RCC 7860 (cell line): ENCODE data around the gene IRGM.

Source experiments
- DNase-seq: peaks from one replicate; pipeline ENCODE4 v3.0.0-alpha.2; 2015; ENCODE audit warnings: low spot score
- FAIRE-seq: peaks from 2 replicates; lab custom pipeline; 2012; peaks lifted over from hg19 to GRCh38; lab: Jason Lieb, UNC

IRGM gene

GRCh38 chr5:150895431-150896428 lies 49.4 kb downstream of the IRGM start:
- DNase-seq (no peak), FAIRE-seq (no peak)
